Calu3 (cell line): ENCODE results near the gene CFAP57. TPM values are rescaled to one million over a fixed set of nuclear protein-coding genes. Genes with fewer than 3 reads are reported as not detected.

Source experiments
- BruUV-seq: library from RNA; stranded (reverse); fragments of 400-500 nt; replicated peaks from 2 replicates; lab custom pipeline; 2021; lab: Mats Ljungman, UMichigan
- CTCF ChIA-PET: fragments of 300-600 bp; sonication (Branson Sonifier 250); formaldehyde crosslinking; loops from one replicate; lab custom pipeline; 2022; ENCODE audit warnings: antibody characterized with exemption; lab: Charles Lee
- DNase-seq: peaks from one replicate; pipeline ENCODE4 v3.0.0; 2022
- H3K27ac Mint-ChIP-seq: one replicate; pipeline ENCODE4 v1.8.0; 2022; ENCODE audit warnings: mixed read lengths; ENCODE audit not compliant: unreplicated experiment
- H3K27me3 Mint-ChIP-seq: one replicate; pipeline ENCODE4 v1.8.0; 2022; ENCODE audit warnings: mixed read lengths; ENCODE audit not compliant: unreplicated experiment
- H3K36me3 Mint-ChIP-seq: one replicate; pipeline ENCODE4 v1.8.0; 2022; ENCODE audit warnings: mild to moderate bottlenecking, moderate library complexity, mixed read lengths; ENCODE audit not compliant: insufficient read depth, unreplicated experiment
- H3K4me1 Mint-ChIP-seq: one replicate; pipeline ENCODE4 v1.8.0; 2022; ENCODE audit warnings: mild to moderate bottlenecking, low read depth, mixed read lengths; ENCODE audit not compliant: unreplicated experiment
- H3K4me3 Mint-ChIP-seq: one replicate; pipeline ENCODE4 v1.8.0; 2022; ENCODE audit warnings: mild to moderate bottlenecking, low read depth, moderate library complexity, mixed read lengths; ENCODE audit not compliant: unreplicated experiment
- H3K9me3 Mint-ChIP-seq: one replicate; pipeline ENCODE4 v1.8.0; 2022; ENCODE audit warnings: low read depth, mixed read lengths; ENCODE audit not compliant: unreplicated experiment
- intact Hi-C: fragments of 100-400 bp; cut with micrococcal nuclease; formaldehyde crosslinking; loops from one replicate; pipeline ENCODE4 v1.10.0; 2022; ENCODE audit not compliant: unreplicated experiment
- total RNA-seq: library from RNA; stranded (reverse); gene quantifications from 2 replicates; pipeline ENCODE4 v1.2.3, GENCODE V29; 2022
- TF ChIP-seq, protein P1 (sequence below): fragments of 200-600 bp; IDR thresholded peaks from one replicate; pipeline ENCODE4 v1.8.0; 2022; ENCODE audit warnings: antibody characterized with exemption; ENCODE audit not compliant: unreplicated experiment

CFAP57 gene
- total RNA-seq, 1 experiment from 2014 or later, result 0.26 TPM

DNA sequence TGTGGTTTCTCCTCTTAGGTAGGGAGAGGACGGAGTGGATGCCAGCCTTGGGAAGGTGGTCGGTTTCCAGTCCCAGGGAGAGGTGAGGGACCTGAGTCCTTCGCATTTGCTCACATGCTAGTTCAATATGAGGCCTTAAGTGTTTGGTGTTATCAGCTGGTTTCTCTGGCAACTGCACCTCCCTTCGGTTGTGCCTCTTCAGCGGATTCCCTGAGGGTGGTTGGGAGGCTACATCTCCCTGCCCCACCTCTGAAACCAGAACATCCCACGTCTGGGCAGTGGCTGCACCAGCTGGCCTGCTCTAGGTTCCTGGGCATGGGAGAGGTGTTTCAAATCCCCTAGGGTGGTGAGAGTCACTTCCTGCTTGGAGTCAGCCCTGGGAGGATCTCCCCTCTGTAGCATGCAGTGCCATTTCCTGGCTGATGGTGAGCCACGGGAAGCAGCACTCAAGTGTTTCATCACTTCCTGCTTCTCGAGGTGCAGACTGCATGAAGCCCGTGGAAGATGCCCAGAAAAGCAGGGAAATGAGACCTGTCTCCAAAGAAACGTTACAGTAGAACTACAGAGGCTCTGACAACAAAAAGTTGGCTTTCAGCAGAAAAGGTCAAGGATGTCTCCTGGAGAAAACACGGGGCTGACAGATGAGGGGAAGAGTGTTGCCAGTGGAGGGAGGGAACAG, 102.1 kb downstream of the CFAP57 start:
- CTCF ChIA-PET, result no interaction called here
- peak overlapping the region; percentile 18 for H3K27ac Mint-ChIP-seq
- no peak overlapping the region for H3K4me3 Mint-ChIP-seq
- intact Hi-C loops, result no loop called here
- peaks cover 36% of the 10 kb centered on the region for H3K36me3 Mint-ChIP-seq
- BruUV-seq, result no TSS peak
- TF ChIP-seq, protein P1, sequence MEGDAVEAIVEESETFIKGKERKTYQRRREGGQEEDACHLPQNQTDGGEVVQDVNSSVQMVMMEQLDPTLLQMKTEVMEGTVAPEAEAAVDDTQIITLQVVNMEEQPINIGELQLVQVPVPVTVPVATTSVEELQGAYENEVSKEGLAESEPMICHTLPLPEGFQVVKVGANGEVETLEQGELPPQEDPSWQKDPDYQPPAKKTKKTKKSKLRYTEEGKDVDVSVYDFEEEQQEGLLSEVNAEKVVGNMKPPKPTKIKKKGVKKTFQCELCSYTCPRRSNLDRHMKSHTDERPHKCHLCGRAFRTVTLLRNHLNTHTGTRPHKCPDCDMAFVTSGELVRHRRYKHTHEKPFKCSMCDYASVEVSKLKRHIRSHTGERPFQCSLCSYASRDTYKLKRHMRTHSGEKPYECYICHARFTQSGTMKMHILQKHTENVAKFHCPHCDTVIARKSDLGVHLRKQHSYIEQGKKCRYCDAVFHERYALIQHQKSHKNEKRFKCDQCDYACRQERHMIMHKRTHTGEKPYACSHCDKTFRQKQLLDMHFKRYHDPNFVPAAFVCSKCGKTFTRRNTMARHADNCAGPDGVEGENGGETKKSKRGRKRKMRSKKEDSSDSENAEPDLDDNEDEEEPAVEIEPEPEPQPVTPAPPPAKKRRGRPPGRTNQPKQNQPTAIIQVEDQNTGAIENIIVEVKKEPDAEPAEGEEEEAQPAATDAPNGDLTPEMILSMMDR, result no peak
- no peak for DNase-seq
- no peaks in the 10 kb centered on the region for H3K9me3 Mint-ChIP-seq
- H3K4me1 Mint-ChIP-seq, result peaks cover 27% of the 10 kb centered on the region
- H3K27me3 Mint-ChIP-seq, result no peaks in the 10 kb centered on the region

DNA sequence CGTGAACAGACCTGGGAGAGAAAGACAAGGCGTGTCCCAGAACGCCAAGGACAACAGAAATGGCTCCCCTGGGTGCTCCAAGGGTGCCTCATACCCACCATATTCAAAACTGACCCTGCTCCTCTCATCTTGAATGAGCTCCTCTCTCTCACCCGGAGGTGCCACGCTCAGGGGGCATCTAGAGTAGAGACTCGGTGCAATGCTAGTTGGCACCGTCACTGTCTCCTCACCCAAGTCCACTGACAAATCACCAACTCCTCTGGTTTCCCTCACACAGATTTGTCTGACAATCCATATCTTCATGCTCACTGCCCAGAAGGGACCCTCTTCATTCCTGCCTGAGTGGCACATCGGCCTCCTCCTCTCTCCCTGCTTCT, 102.7 kb downstream of the CFAP57 start:
- Mint-ChIP-seq H3K27ac (peak overlapping the region; percentile 18), H3K27me3 (no peaks in the 10 kb centered on the region), H3K9me3 (no peaks in the 10 kb centered on the region), H3K36me3 (peaks cover 34% of the 10 kb centered on the region), H3K4me3 (no peak overlapping the region), H3K4me1 (peaks cover 22% of the 10 kb centered on the region)
- TF ChIP-seq, protein P1, result no peak
- no peak for DNase-seq
- CTCF ChIA-PET, result no interaction called here
- intact Hi-C loops, result no loop called here
- BruUV-seq, result no TSS peak

DNA sequence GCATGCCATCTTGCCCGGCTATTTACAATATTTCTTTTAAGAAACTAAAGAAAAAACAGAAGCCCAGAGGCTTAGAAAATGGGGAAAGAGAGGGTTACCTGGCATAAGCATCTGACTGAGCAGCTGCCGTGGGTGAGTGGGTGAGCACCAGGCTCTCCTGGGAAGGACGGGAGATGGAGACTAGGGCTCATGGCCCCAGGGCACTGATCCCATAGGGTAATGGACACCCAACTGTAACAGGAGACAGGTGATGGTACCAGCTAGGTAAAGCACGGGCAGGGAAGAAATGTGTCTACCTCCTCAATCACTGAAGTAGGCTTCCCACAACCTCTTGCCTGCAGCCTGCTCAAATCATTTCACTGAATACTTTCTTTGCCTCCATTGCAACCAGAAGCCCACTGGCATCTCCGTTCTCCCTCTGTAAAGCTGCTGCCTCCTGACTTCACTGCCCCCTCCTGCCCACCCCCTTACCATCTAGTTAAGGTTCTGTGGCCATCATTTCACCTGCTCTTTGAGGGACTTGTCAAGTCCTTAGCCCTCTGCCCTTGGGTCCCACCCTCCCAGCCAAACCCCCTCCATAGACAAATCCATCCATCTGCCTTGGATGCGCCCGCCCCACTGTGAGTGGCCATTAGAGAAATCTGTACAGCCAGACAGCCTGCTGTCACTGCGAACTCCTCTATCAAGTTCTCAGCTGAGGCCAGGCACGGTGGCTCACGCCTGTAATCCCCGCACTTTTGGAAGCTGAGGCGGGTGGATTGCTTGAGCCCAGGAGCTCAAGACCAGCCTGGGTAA, 103.9 kb downstream of the CFAP57 start:
- H3K36me3 Mint-ChIP-seq, result peaks cover 24% of the 10 kb centered on the region
- H3K27ac Mint-ChIP-seq, result no peak overlapping the region
- no peaks in the 10 kb centered on the region for H3K27me3 Mint-ChIP-seq
- TF ChIP-seq, protein P1, result no peak
- DNase-seq, result no peak
- no peaks in the 10 kb centered on the region for H3K9me3 Mint-ChIP-seq
- H3K4me3 Mint-ChIP-seq, result no peak overlapping the region
- intact Hi-C loops, result no loop called here
- no TSS peak for BruUV-seq
- H3K4me1 Mint-ChIP-seq, result peaks cover 10% of the 10 kb centered on the region
- CTCF ChIA-PET, result interaction anchor here (1.2 kb wide), 1 partner anchor 10 kb away, joined by 3 read pairs; the partner anchor contains the start of gene C1orf210

DNA sequence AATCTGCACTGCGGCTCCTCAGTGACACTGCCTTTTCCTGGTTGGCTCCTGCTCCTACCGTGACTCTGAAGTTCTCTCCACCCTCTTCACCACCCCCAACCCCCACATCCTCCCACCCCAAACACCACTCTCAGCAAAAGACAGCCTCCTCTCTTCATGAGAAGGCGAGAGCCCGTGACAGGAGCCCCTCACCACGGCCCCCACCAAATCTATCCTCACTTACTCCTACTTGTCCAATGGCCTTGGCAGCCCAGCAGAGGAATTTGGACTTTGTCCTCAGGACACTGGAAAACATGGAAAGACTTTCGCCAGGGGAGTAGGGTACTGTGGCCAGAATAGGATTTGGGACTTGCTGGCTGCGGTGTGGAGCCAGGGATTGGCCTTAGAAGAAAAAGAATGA, 104.5 kb downstream of the CFAP57 start:
- TF ChIP-seq, protein P1, result no peak
- CTCF ChIA-PET, result interaction anchor here (0.8 to 1.2 kb wide), 2 partner anchors 9 to 33 kb away, joined by 3 read pairs; partner anchors contain the start of gene C1orf210
- H3K4me1 Mint-ChIP-seq, result peaks cover 3% of the 10 kb centered on the region
- no peaks in the 10 kb centered on the region for H3K27me3 Mint-ChIP-seq
- no peak overlapping the region for H3K4me3 Mint-ChIP-seq
- H3K36me3 Mint-ChIP-seq, result peaks cover 27% of the 10 kb centered on the region
- no TSS peak for BruUV-seq
- intact Hi-C loops, result no loop called here
- DNase-seq, result no peak
- no peak overlapping the region for H3K27ac Mint-ChIP-seq
- no peaks in the 10 kb centered on the region for H3K9me3 Mint-ChIP-seq
